OCI-LY1 (cell line): ENCODE measurements around the gene SDK2.

Experiments
- CTCF ChIP-seq: fragments of 200-600 bp; sonication (generic), shearing (Covaris generic); IDR thresholded peaks from 2 replicates; pipeline ENCODE4 v1.5.1; 2017; ENCODE audit warnings: mild to moderate bottlenecking, antibody characterized with exemption, low read length, moderate library complexity, mixed read lengths
- EZH2 ChIP-seq: fragments of 200-600 bp; sonication (generic), shearing (Covaris generic); IDR thresholded peaks from 2 replicates; pipeline ENCODE4 v1.8.0; 2017; ENCODE audit warnings: borderline replicate concordance, mixed run types, mild to moderate bottlenecking, antibody characterized with exemption, low read length, moderate library complexity, mixed read lengths

- TF ChIP-seq CTCF: no peak
- no peak for TF ChIP-seq EZH2
Observed at GRCh38 chr17:73432624-73433190, 211.5 kb downstream of the SDK2 start.
